HepG2 (cell line): ENCODE data around the gene SDK2. TPM values are rescaled to one million over a fixed set of nuclear protein-coding genes. Genes with fewer than 3 reads are reported as not detected.

Experiments
- BORCS8-MEF2B ChIP-seq: sonication (generic); formaldehyde crosslinking; IDR thresholded peaks from 2 replicates; pipeline ENCODE4 v1.8.0; 2022; ENCODE audit warnings: mild to moderate bottlenecking, missing genetic modification reagents
- ETV5 ChIP-seq: IDR thresholded peaks from 2 replicates; pipeline ENCODE4 v1.6.1; 2018; ENCODE audit warnings: missing biosample characterization, missing genetic modification reagents, inconsistent platforms, borderline replicate concordance
- GZF1 ChIP-seq: sonication (generic); formaldehyde crosslinking; IDR thresholded peaks from 2 replicates; pipeline ENCODE4 v1.5.1; 2020; ENCODE audit warnings: mild to moderate bottlenecking, missing genetic modification reagents
- MAFG ChIP-seq: sonication (generic); formaldehyde crosslinking; IDR thresholded peaks from 2 replicates; pipeline ENCODE4 v1.5.1; 2020; ENCODE audit warnings: mild to moderate bottlenecking, missing genetic modification reagents
- MZF1 ChIP-seq: sonication (generic); formaldehyde crosslinking; IDR thresholded peaks from 2 replicates; pipeline ENCODE4 v1.8.1; 2023; ENCODE audit warnings: mild to moderate bottlenecking, missing genetic modification reagents, borderline replicate concordance
- SMYD3 ChIP-seq: sonication (generic); formaldehyde crosslinking; IDR thresholded peaks from 2 replicates; pipeline ENCODE4 v1.8.1; 2023; ENCODE audit warnings: mild to moderate bottlenecking, missing genetic modification reagents
- ZFP1 ChIP-seq: IDR thresholded peaks from 2 replicates; pipeline ENCODE4 v1.6.1; 2016
- ZNF431 ChIP-seq: sonication (generic); formaldehyde crosslinking; IDR thresholded peaks from 2 replicates; pipeline ENCODE4 v1.9.0; 2022; ENCODE audit warnings: missing genetic modification reagents, low read depth, mild to moderate bottlenecking, borderline replicate concordance
- ZNF546 ChIP-seq: sonication (generic); formaldehyde crosslinking; conservative IDR thresholded peaks from 2 replicates; pipeline ENCODE4 v1.8.1; 2023; ENCODE audit warnings: mild to moderate bottlenecking, missing genetic modification reagents
- ZNF570 ChIP-seq: sonication (generic); formaldehyde crosslinking; IDR thresholded peaks from 2 replicates; pipeline ENCODE4 v1.4.0; 2020; ENCODE audit warnings: mild to moderate bottlenecking, missing genetic modification reagents, borderline replicate concordance
- ZNF572 ChIP-seq: sonication (generic); formaldehyde crosslinking; IDR thresholded peaks from 2 replicates; pipeline ENCODE4 v1.5.1; 2020; ENCODE audit warnings: mild to moderate bottlenecking, missing genetic modification reagents
- polyA plus RNA-seq, 8 experiments: library from polyadenylated mRNA; depleted of rRNA in 3 of 8; stranded (reverse) in 7 of 8; unstranded in 1 of 8; fragments of >200 nt; fragmentation: Illumina TruSeq in 4 of 8; extraction: Trizol in 4 of 8; gene quantifications; 2 replicates each; pipeline versions ENCODE4 v1.2.1 to v1.2.3, GENCODE V29; 2011 to 2016; ENCODE audit warnings: low read depth in 4 of 8, missing spikeins in 1 of 8, mixed read lengths in 1 of 8; ENCODE audit not compliant: insufficient read depth in 1 of 8
- total RNA-seq, 5 experiments: library from RNA; depleted of rRNA; stranded (reverse); fragments of >200 nt; fragmentation: Illumina TruSeq; extraction: Trizol; gene quantifications; 2 replicates each; pipeline ENCODE4 v1.2.3, GENCODE V29; 2016; ENCODE audit warnings: low read depth in 1 of 5
- TF ChIP-seq, protein P1 (sequence below): IDR thresholded peaks from 2 replicates; pipeline ENCODE4 v1.6.1; 2018; ENCODE audit warnings: missing genetic modification reagents, mild to moderate bottlenecking, missing compliant biosample characterization
- TF ChIP-seq, protein P2 (sequence below): sonication (generic); formaldehyde crosslinking; IDR thresholded peaks from 2 replicates; pipeline ENCODE4 v1.4.0; 2020; ENCODE audit warnings: missing genetic modification reagents, mild to moderate bottlenecking, borderline replicate concordance

The SDK2 gene
- total and polyA plus RNA-seq, 2 of the 13 experiments (the other 11 are each of a cell fraction or from before 2014, with no cell fraction given) = not detected

DNA sequence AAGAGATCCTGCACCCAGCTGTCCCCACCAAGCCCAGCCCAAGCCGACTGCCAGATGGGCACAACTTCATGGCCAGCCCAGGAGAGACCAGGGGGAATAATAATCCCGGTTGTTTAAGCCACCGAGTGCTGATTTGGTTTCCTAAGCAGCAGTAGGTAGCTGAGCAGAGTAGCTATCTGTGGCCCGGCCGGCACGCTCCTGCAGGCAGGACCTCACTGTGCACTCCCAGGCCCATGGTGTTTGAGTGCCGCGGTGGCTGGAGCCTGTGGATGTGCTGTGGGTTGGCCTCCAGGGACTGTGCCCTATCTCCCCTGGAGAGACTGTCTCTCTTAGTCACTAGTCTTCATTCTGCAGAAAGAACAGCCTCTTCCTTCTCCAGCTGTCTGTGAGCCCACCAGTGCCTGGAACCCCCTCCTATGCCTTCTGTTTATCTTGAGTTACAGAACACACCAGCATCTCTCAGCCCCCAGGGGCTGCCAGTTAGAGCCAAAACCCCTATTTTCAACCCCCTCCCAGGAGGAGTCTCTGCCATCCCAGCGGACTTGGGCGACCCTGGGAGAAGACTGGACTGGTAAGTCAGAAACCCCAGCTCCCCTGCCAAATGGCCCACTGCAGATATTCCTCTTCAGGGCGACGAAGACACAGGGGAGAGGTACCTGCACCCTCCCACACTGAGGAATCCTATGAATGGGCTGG is 152.0 kb downstream of the SDK2 start (continued):
- TF ChIP-seq, protein P1, sequence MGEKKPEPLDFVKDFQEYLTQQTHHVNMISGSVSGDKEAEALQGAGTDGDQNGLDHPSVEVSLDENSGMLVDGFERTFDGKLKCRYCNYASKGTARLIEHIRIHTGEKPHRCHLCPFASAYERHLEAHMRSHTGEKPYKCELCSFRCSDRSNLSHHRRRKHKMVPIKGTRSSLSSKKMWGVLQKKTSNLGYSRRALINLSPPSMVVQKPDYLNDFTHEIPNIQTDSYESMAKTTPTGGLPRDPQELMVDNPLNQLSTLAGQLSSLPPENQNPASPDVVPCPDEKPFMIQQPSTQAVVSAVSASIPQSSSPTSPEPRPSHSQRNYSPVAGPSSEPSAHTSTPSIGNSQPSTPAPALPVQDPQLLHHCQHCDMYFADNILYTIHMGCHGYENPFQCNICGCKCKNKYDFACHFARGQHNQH (CRISPR knock-in tag) = no peak
- no peak for TF ChIP-seq ZNF570
- TF ChIP-seq BORCS8-MEF2B (CRISPR knock-in tag) = no peak
- TF ChIP-seq MAFG (CRISPR knock-in tag) = no peak
- TF ChIP-seq ZFP1 (CRISPR knock-in tag) = no peak
- TF ChIP-seq MZF1 (CRISPR knock-in tag) = no peak
- no peak for TF ChIP-seq ETV5 (CRISPR knock-in tag)
- TF ChIP-seq ZNF546 (CRISPR knock-in tag) = no peak
- no peak for TF ChIP-seq SMYD3
- TF ChIP-seq GZF1 (CRISPR knock-in tag) = no peak
- no peak for TF ChIP-seq ZNF431 (CRISPR knock-in tag)
- TF ChIP-seq, protein P2, sequence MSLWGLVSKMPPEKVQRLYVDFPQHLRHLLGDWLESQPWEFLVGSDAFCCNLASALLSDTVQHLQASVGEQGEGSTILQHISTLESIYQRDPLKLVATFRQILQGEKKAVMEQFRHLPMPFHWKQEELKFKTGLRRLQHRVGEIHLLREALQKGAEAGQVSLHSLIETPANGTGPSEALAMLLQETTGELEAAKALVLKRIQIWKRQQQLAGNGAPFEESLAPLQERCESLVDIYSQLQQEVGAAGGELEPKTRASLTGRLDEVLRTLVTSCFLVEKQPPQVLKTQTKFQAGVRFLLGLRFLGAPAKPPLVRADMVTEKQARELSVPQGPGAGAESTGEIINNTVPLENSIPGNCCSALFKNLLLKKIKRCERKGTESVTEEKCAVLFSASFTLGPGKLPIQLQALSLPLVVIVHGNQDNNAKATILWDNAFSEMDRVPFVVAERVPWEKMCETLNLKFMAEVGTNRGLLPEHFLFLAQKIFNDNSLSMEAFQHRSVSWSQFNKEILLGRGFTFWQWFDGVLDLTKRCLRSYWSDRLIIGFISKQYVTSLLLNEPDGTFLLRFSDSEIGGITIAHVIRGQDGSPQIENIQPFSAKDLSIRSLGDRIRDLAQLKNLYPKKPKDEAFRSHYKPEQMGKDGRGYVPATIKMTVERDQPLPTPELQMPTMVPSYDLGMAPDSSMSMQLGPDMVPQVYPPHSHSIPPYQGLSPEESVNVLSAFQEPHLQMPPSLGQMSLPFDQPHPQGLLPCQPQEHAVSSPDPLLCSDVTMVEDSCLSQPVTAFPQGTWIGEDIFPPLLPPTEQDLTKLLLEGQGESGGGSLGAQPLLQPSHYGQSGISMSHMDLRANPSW = no peak
- no peak for TF ChIP-seq ZNF572 (CRISPR knock-in tag)
